Heart right ventricle (tissue), 16 donors: Measurements from ENCODE around the gene PIWIL4. TPM values are rescaled to one million over a fixed set of nuclear protein-coding genes. Genes with fewer than 3 reads are reported as not detected.
A peak's percentile ranks its signal among the peaks of the same experiment; 100 is the strongest.

Experiments used
- ATAC-seq, 8 donors: fragments of 200-7000 bp; cut with Tn5 transposase; one replicate each; pipeline ENCODE4 v1.9.1; 2020; ENCODE audit warnings: mild to moderate bottlenecking in 8 of 8, moderate library complexity in 8 of 8, moderate number of reproducible peaks in 1 of 8
- DNase-seq, 2 donors: peaks; one replicate each; pipeline ENCODE4 v3.0.0-alpha.2; 2020
- H3K27ac ChIP-seq, 10 donors: fragments of 200-600 bp; sonication (generic) in 2 of 10; one replicate each; pipeline versions ENCODE4 v1.5.0 to v1.8.0; 2020 to 2022; ENCODE audit warnings: mild to moderate bottlenecking in 3 of 10
- H3K27me3 ChIP-seq, 7 donors: fragments of 200-600 bp; one replicate each; pipeline ENCODE4 v1.8.0; 2021 to 2022; ENCODE audit warnings: mild to moderate bottlenecking in 2 of 7
- H3K36me3 ChIP-seq, 9 donors: fragments of 200-600 bp; sonication (generic) in 1 of 9; one replicate each; pipeline versions ENCODE4 v1.5.0 to v1.8.0; 2020 to 2022; ENCODE audit warnings: mild to moderate bottlenecking in 2 of 9
- H3K4me1 ChIP-seq, 9 donors: fragments of 200-600 bp; sonication (generic) in 1 of 9; one replicate each; pipeline versions ENCODE4 v1.5.0 to v1.8.0; 2020 to 2022; ENCODE audit warnings: mild to moderate bottlenecking in 4 of 9
- H3K4me3 ChIP-seq, 10 donors: fragments of 200-600 bp; sonication (generic) in 2 of 10; one replicate each; pipeline versions ENCODE4 v1.5.0 to v1.8.0; 2020 to 2022; ENCODE audit warnings: mild to moderate bottlenecking in 7 of 10, moderate library complexity in 2 of 10
- H3K9me3 ChIP-seq, 11 donors: fragments of 200-600 bp in 10 of 11; sonication (generic) in 2 of 11; one replicate each; pipeline versions ENCODE4 v1.5.0 to v1.8.0; 2013 to 2022; ENCODE audit warnings: mild to moderate bottlenecking in 2 of 11, control low read depth in 1 of 11, moderate library complexity in 1 of 11
- WGBS, 2 donors: extraction: QIAGEN DNeasy Blood & Tissue Kit; methylation state at CpG; one replicate each; pipeline ENCODE4 v1.1.7; 2013; ENCODE audit warnings: inconsistent platforms in 1 of 2; 5-methylcytosine and 5-hydroxymethylcytosine counted together
- intact Hi-C, 10 donors: fragments of 100-400 bp; cut with DNase I; formaldehyde crosslinking; loops; one replicate each; pipeline versions ENCODE4 v1.11.1 to v1.14.2; 2022
- polyA plus RNA-seq, 2 donors: library from polyadenylated mRNA; stranded (reverse); fragments of 200-250 nt; gene quantifications; one replicate each; pipeline ENCODE4 v1.2.3, GENCODE V29; 2013
- total RNA-seq, 10 donors: library from RNA; stranded (reverse); fragmentation: NEBNext Ultra II Directional in 3 of 10; extraction: Animal tissue kit (Norgen Biotek cat#: 25700) in 3 of 10; gene quantifications; one replicate each; pipeline versions ENCODE4 v1.2.1 to v1.2.4, GENCODE V29; 2021 to 2023
- TF ChIP-seq, protein P1 (sequence below), 9 donors: fragments of 200-600 bp; sonication (generic) in 2 of 9; IDR thresholded peaks; one replicate each; pipeline versions ENCODE4 v1.5.0 to v1.8.0; 2021 to 2022; ENCODE audit warnings: antibody characterized with exemption in 9 of 9, mild to moderate bottlenecking in 5 of 9, moderate library complexity in 1 of 9
- donor health status: Arrhythmogenic right ventricular cardiomyopathy.
- donor health status: ischemic (EF 13 %, LVEDD 7.1; RV severe dilation, severe dysfunction).
- donor health status: healthy with polysubstance abuse.
- donor health status: DM: no; HTN: yes; CAD: no.
- donor health status: DM: no; HTN: no; CAD: no.
- donor health status: ischemic (EF 25% LVEDD 6.9; RV normal size, moderate dysfunction).
- donor health status: ischemic (EF 25% LVEDD 5.7; RV mildly dilated, moderate dysfunction).
- donor health status: healthy.
- donor health status: DM: yes; HTN: yes; CAD: no.
- donor health status: Ischemic cardiomyopathy.
- donor health status: ischemic (EF 35%, LVEDD 5.7; RV mildly dilated, moderate dysfunction).
- donor health status: nonischemic (EF 11% LVEDD 7.7; RV severe dilation, severe dysfunction).
- donor health status: DM: yes; HTN: yes; CAD: no.
- donor health status: PGD.
- donor health status: ischemic (EF 29% LVEDD 5.4; RV normal size, mild dysfunction).
- donor health status: nonischemic (EF 23%, LVEDD 6.1; RV moderate dilation, normal function).

PIWIL4 gene
- total and polyA plus RNA-seq, 12 donors, result 0.37 to 2.6 (median 1.3) TPM

DNA sequence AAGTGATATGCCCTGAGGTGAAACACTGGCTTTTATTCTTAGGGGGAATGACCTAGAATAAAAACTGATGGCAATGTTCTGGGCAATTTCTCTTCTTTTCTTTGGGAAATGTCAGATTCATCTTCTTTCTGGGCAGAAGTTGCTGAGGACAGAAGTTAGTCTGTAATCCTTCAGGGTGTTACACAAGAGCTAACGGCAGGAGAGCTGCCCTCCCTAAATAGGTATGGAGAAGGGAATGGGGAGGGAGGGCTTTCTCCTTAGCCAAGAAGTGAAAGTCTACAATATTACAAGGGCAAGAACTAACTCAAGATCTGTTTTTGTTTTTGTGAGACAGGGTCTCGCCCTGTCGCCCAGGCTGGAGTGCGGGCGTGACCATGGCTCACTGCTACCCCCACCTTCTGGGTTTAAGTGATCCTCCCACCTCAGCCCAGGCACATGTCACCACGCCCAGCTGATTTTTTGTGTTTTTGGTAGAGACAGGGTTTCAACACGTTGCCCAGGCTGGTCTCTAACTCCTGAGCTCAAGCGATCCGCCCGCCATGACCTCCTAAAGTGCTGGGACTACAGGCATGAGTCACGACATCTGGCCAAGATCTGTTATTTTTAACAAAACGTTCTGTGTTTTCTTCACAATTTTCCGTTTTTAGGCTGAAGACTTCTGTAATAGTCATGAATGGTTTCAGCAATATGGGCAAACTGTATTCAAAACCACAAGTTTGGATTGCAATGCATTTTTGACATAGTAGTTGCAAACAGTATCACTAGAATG, 7.2 kb downstream of the PIWIL4 start:
- H3K27me3 ChIP-seq, result no peaks in the 10 kb centered on the region
- peak overlapping the region in 1 of 10 donors; percentile 45 for H3K4me3 ChIP-seq
- 77 to 81% methylated on average over 13 of the region's 13 CpGs for WGBS, 2 donors
- intact Hi-C loops, result no loop called here
- H3K27ac ChIP-seq, result peak overlapping the region in 2 of 10 donors; percentile 23 to 79
- TF ChIP-seq, protein P1, sequence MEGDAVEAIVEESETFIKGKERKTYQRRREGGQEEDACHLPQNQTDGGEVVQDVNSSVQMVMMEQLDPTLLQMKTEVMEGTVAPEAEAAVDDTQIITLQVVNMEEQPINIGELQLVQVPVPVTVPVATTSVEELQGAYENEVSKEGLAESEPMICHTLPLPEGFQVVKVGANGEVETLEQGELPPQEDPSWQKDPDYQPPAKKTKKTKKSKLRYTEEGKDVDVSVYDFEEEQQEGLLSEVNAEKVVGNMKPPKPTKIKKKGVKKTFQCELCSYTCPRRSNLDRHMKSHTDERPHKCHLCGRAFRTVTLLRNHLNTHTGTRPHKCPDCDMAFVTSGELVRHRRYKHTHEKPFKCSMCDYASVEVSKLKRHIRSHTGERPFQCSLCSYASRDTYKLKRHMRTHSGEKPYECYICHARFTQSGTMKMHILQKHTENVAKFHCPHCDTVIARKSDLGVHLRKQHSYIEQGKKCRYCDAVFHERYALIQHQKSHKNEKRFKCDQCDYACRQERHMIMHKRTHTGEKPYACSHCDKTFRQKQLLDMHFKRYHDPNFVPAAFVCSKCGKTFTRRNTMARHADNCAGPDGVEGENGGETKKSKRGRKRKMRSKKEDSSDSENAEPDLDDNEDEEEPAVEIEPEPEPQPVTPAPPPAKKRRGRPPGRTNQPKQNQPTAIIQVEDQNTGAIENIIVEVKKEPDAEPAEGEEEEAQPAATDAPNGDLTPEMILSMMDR (IDR thresholded peaks at IDR 0.05), result no peak
- no peak for ATAC-seq
- no peaks in the 10 kb centered on the region for H3K9me3 ChIP-seq
- no peak for DNase-seq
- H3K36me3 ChIP-seq, result no peaks in the 10 kb centered on the region
- peaks cover 0 to 16% (median 0%) of the 10 kb centered on the region in 9 donors for H3K4me1 ChIP-seq

DNA sequence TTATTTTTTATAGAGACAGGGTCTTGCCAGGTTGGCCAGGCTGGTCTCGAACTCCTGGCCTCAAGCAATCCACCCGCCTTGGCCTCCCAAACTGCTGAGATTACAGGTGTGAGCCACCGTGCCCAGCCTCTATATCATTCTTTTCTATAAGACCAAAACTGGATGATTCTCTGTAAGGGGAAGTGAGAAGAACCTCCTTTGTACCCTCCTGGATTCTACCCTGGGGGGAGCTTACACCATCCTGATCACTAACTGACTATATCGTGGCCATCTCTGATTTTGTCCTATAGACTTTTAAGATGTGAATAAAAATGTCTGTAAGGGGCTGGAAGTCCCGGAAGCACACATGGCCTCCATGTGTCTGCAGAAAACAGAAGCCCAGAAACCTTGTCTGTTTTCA, 9.1 kb downstream of the PIWIL4 start:
- intact Hi-C loops, result no loop called here
- H3K4me1 ChIP-seq, result peaks cover 0 to 16% (median 0%) of the 10 kb centered on the region in 9 donors
- DNase-seq, result no peak
- H3K27me3 ChIP-seq, result no peaks in the 10 kb centered on the region
- TF ChIP-seq, protein P1 (IDR thresholded peaks at IDR 0.05), result no peak
- H3K27ac ChIP-seq, result no peak overlapping the region
- ATAC-seq, result no peak
- H3K36me3 ChIP-seq, result no peaks in the 10 kb centered on the region
- H3K9me3 ChIP-seq, result no peaks in the 10 kb centered on the region
- WGBS, 2 donors, result 91 to 93% methylated on average over 5 of the region's 5 CpGs
- no peak overlapping the region for H3K4me3 ChIP-seq

DNA sequence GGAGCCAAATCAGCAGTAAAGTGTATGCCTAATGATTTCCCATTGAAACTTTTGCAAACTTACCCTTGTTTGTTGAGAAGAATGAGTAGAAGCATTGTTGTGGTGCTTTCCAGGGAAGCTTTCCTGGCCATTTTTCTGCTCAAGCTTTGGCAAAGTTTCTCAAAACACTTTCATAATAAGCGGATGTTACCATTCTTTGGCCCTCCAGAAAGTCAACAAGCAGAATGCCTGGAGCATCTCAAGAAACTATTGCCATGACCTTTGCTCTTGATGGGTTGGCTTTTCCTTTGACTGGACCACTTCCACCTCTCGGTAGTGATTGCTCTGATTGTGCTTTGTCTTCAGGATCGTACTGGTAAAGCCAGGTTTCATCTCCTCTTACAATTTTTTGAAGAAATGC, 10.7 kb downstream of the PIWIL4 start:
- DNase-seq (no peak), ATAC-seq (no peak)
- TF ChIP-seq, protein P1 (IDR thresholded peaks at IDR 0.05), result no peak
- Histone ChIP-seq H3K27ac (no peak overlapping the region), H3K4me3 (no peak overlapping the region), H3K4me1 (peaks cover 0 to 20% (median 0%) of the 10 kb centered on the region in 9 donors), H3K27me3 (no peaks in the 10 kb centered on the region), H3K36me3 (no peaks in the 10 kb centered on the region), H3K9me3 (no peaks in the 10 kb centered on the region)
- WGBS, 2 donors, result 69 to 88% methylated on average over 3 of the region's 3 CpGs
- intact Hi-C loops, result no loop called here

DNA sequence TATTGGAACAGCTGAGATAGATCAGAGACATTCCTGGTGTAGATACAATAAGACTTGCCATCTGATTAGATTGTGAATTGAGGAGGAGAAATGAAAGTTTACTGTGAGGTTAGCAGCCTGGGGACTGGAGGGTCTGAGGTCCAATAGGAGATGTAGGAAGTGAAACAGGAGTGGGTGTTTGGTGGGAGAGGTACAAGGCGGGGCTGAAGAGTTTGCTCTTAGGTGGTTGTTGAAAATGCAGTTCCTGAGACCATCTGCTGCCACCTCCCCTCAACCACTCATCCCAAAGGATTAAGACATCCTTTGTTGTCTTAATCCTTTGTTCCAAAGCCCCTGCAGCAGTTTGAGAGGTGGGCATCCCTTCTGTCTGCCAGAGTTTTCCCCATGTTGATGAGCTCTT, 14.8 kb downstream of the PIWIL4 start:
- ATAC-seq, result no peak
- intact Hi-C loops, result no loop called here
- H3K27me3 ChIP-seq, result no peaks in the 10 kb centered on the region
- WGBS, 2 donors, result 89 to 91% methylated on average over 1 of the region's 1 CpG
- TF ChIP-seq, protein P1 (IDR thresholded peaks at IDR 0.05), result no peak
- H3K27ac ChIP-seq, result no peak overlapping the region
- H3K36me3 ChIP-seq, result no peaks in the 10 kb centered on the region
- no peaks in the 10 kb centered on the region for H3K9me3 ChIP-seq
- peaks cover 0 to 26% (median 0%) of the 10 kb centered on the region in 9 donors for H3K4me1 ChIP-seq
- H3K4me3 ChIP-seq, result no peak overlapping the region
- no peak for DNase-seq
